HG02763 (cell line): ENCODE measurements around the gene CELF5.
"Not testable (repeated sequence)": the region's sequence is repeated elsewhere in the genome, so short reads cannot be mapped to it uniquely, and the experiment has no call there.

ENCODE experiments used
- ATAC-seq: cut with Tn5 transposase; IDR thresholded peaks from one replicate; pipeline ENCODE4 v1.9.1; 2021; ENCODE audit warnings: mild to moderate bottlenecking, moderate library complexity; ENCODE audit not compliant: unreplicated experiment

The CELF5 gene

GRCh38 chr19:3319643-3320353 is 95.3 kb downstream of the CELF5 start:
- no peak for ATAC-seq

DNA sequence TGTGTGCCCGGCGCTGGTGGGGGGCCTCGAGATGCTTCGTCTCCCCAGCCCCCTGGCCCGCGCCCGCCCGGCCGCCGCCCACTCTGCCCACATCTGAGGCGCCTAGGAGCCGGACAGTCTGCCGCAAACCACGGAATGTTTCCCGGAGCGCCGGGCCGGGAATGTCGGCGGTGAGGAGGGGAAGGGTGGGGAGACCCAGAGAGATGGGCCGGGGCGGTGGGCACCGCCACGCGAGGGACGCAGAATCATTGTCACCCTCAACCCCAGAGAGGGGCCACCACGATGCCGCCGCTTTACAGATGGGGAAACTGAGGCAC is 95.9 kb downstream of the CELF5 start:
- no peak for ATAC-seq

GRCh38 chr19:3320853-3321252 is 96.4 kb downstream of the CELF5 start:
- no peak for ATAC-seq

DNA sequence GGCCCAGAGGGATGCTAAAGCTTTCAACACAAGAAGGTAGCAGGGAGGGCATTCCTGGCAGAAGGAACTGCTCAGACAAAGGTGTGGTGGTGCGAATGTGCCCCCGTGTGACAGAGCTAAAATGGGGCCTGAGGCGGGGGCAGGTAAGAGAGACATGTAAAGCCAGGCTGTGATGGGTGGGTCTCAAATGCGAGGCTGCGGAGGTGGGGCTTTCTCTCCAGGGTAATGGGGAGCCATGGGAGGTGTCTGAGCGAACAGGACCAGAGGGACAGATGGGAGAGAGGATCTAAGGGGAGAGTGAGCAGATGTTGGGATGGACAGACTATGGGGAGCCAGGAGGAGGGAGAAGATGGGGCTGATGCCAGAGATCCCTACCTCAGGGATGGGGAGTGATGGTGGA is 97.2 kb downstream of the CELF5 start:
- ATAC-seq, result no peak

DNA sequence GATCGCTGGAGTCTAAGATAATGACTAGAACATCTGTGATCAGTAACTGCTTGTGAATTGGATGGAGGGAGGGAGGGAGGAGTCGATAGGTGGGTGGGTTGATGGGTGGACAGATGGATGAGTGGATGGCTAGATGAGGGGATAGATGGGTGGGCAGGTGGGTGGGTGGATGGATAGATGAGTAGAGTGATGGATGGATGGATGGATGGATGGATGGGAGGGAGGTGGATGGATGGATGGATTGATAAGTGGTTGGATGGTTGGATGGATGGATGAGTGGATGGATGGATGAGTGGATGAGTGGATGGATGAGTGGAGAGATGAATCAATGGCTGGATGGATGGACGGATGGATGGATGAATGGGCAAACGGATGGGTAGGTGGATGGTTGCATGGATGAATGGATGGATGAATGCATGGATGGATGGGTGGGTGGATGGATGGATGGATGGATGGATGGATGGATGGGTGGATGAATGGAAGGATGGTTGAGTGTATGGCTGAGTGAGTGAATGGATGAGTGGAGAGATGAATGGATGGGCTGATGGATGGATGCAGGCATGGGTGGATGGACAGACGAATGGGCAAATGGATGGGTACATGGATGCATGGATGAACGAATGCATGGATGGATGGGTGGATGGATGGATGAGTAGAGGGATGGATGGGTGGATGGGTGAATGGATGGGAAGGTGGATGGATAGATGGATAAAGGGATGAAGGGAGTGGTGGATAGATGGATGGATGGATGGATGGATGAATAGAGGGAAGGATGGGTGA is 97.9 kb downstream of the CELF5 start:
- no peak for ATAC-seq

GRCh38 chr19:3323026-3323425 is 98.6 kb downstream of the CELF5 start:
- ATAC-seq, result no peak

DNA sequence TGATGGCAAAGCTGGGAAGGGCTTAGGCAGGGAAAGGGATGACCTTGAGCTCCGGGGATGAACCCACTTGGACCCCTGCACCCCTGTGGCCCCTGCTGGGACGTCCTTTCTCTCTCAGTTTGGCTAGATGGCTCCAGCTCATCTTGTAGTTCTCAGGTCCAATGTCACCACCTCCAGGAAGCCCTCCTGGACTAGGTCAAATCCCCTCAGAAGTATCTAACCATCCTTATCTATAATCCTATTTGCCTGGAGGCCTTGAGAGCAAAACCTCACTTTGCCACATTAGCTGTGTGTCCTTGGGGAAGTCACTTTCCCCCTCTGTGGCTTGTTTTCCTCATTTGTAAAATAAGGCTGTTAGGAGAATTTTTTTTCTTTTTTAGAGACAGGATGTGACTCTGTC is 99.2 kb downstream of the CELF5 start:
- no peak for ATAC-seq

DNA sequence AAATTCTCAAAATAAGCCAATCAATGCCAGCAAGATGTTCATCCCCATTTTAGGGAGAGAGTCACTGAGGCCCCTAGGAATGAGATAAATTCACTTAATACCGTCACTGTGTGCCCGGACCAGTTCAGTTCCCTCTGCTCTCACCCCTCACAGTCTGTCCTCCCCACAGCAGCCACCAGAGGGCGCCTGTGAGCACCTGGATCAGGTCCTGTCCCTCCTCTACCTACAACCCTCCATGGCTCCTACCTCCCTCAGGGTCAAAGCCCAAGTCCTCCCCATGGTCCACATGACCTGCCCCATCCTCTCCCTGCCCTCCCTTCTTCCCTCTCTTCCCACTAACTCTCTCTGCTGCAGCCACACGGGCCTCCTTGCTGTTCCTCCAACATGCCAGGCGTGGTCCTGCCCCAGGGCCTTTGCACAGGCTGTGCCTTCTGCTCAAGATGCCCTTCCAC is 100.0 kb downstream of the CELF5 start:
- no peak for ATAC-seq

- no peak for ATAC-seq
These were observed 101.0 kb downstream of the CELF5 start for GRCh38 chr19:3325451-3325850.

DNA sequence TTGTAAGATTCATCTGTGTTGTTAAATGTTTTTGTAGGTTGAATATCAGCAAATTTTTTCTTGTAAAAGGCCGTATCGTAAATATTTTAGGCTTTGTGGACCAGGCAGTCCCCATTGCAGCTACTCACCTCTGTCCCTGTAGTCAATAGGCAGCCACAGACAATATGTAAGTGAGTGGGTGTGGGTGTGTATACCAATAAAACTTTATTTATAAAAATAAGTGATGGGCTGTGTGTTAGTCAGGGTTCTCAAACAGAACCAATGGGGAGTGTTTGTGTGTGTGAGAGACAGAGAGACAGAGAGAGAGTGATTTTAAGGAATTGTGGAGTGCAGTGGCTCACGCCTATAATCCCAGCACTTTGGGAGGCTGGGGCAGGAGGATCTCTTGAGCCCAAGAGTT is 104.3 kb downstream of the CELF5 start:
- ATAC-seq, result no peak

DNA sequence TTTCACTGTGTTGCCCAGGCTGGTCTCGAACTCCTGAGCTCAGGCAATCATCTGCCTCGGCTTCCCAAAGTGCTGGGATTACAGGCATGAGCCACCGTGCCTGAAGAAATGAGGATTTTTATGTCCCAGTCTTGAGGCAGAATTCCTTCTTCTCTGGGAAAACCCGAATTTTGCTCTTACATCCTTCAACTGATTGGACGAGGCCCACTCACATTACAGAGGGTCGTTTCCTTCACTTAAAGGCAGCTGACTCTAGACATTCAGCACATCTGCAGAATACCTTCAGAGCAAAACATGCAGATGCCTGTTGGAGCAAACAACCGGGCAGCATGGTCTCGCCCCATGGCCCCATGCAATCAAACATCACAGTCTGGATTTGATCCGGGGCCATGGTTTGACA is 105.6 kb downstream of the CELF5 start:
- ATAC-seq, result no peak

GRCh38 chr19:3332232-3332631 is 107.8 kb downstream of the CELF5 start:
- ATAC-seq, result not testable (repeated sequence)

GRCh38 chr19:3333020-3333583 is 108.6 kb downstream of the CELF5 start:
- no peak for ATAC-seq

GRCh38 chr19:3333662-3334061 is 109.2 kb downstream of the CELF5 start:
- no peak for ATAC-seq

GRCh38 chr19:3334749-3335430 is 110.4 kb downstream of the CELF5 start:
- ATAC-seq, result not testable (repeated sequence)

DNA sequence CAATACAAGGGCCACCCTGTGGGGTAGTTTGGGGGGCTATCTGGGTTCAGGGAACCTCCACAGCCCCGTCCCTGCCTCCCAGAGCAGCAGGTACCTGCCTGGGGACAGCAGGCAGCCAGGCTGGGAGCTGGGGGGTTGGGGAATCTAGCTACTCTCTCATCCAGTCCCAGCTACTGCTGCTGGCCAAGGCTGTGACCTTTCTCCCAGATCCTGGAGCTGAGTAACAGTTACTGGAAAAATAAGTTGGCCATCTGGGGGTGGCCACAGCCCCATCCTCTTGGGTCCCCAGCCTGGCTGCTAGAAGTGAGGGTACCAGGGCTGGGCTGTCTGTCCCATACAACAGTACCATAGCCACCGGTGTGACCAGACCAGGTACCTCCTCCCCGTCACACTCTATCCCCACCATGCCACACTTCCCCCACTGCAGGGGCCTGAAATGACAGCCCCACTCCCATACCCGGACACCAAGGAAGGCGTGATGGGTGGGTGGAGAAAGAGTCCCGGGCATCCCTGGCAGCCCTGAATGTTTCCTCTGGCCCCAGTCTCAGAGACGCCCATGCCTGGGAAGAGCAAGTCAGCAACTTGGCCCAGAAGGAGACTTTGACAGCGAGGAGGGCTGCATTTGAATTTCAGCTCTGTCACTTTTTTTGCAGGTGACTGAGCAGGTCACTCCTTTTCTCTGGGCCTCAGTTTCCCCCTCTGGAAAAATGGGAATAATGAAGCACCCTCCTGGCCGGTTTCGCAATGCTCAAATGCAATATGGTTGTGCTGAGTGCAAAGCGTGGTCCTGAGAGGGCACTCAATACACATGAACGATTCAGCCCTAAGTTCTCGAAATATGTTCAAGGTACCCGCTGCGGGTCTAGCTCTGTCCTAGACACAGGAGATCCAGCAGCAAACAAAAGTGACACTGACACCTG is 111.2 kb downstream of the CELF5 start:
- ATAC-seq, result no peak

GRCh38 chr19:3336351-3336679 is 111.9 kb downstream of the CELF5 start:
- no peak for ATAC-seq

GRCh38 chr19:3336680-3337523 is 112.4 kb downstream of the CELF5 start:
- ATAC-seq, result no peak

DNA sequence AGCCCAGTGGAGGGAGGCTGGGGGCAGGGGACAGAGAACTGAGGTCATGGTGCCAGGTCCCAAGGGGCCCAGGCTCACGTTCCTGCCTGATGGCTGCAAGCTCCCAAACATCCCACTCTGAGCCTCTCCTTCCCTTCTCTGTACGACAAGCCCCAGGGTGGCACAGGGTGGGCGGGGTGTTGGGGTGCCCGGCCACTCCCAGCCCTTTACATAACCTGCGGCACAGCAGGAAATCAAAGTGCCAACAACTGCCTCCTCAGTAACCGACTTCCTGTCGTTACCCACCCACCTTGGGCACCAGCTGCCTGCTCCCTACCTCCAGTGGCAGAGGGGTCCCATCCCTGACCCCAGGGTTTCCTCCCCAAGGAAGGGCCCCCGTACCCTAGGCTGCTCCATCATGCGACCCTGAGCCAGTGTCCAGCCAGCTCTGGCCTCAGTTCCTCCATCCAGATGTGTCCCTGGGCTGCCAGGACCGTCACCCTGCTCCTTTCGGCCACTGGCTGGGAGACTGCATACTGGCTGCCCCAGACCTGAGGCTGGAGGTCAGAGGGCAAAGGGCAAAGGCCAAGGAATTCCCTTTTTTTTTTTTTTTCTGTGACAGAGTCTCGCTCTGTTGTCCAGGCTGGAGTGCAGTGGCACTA is 114.2 kb downstream of the CELF5 start:
- no peak for ATAC-seq
